HG03139 (cell line): ENCODE measurements around the gene SNAPIN.

Source experiments
- ATAC-seq: cut with Tn5 transposase; IDR thresholded peaks from one replicate; pipeline ENCODE4 v1.9.1; 2021; ENCODE audit not compliant: unreplicated experiment

Gene SNAPIN

GRCh38 chr1:153677718-153678518, 19.4 kb downstream of the SNAPIN start:
- no peak for ATAC-seq

- ATAC-seq, result no peak
Measured at GRCh38 chr1:153678519-153679336, 20.2 kb downstream of the SNAPIN start, which contains the start of gene NPR1. Gene NPR1, plus strand, starts transcription at chr1:153678688. Its CDS starts 421 bp downstream, at chr1:153679109.

GRCh38 chr1:153679337-153680119, 21.0 kb downstream of the SNAPIN start:
- no peak for ATAC-seq

GRCh38 chr1:153680120-153680403, 21.6 kb downstream of the SNAPIN start:
- no peak for ATAC-seq

- ATAC-seq, result no peak
Measured at GRCh38 chr1:153682730-153683129, 24.2 kb downstream of the SNAPIN start.

GRCh38 chr1:153683854-153684253, 25.4 kb downstream of the SNAPIN start:
- ATAC-seq, result no peak

GRCh38 chr1:153684892-153685291, 26.4 kb downstream of the SNAPIN start:
- ATAC-seq, result no peak

GRCh38 chr1:153685544-153686340, 27.2 kb downstream of the SNAPIN start:
- ATAC-seq, result no peak

- ATAC-seq, result no peak
Measured at GRCh38 chr1:153687346-153688125, 29.0 kb downstream of the SNAPIN start.

GRCh38 chr1:153688276-153688675, 29.8 kb downstream of the SNAPIN start:
- no peak for ATAC-seq

- no peak for ATAC-seq
Measured at GRCh38 chr1:153688736-153689328, 30.3 kb downstream of the SNAPIN start.

- ATAC-seq, result no peak
Measured at GRCh38 chr1:153693466-153693865, 35.0 kb downstream of the SNAPIN start.

- no peak for ATAC-seq
Measured at GRCh38 chr1:153696741-153697140, 38.2 kb downstream of the SNAPIN start.

- ATAC-seq, result no peak
Measured at GRCh38 chr1:153697191-153698019, 38.9 kb downstream of the SNAPIN start.

- no peak for ATAC-seq
Measured at GRCh38 chr1:153698020-153698922, 39.8 kb downstream of the SNAPIN start.

GRCh38 chr1:153698923-153699714, 40.6 kb downstream of the SNAPIN start:
- ATAC-seq, result no peak

- ATAC-seq, result no peak
Measured at GRCh38 chr1:153699768-153700167, 41.3 kb downstream of the SNAPIN start.
